Prostate gland (tissue), 2 donors: Measurements from ENCODE around the gene LRRC4C.

Source experiments
- CTCF ChIP-seq, 4 experiments: fragments of 200-600 bp in 2 of 4; fragments of 450-650 bp in 2 of 4; sonication (generic) in 2 of 4; IDR thresholded peaks; 1 replicate in 3 of 4; 2 replicates in 1 of 4; pipeline ENCODE4 v1.5.1; 2016 to 2019; ENCODE audit warnings: antibody characterized with exemption in 4 of 4, mild to moderate bottlenecking in 2 of 4, moderate library complexity in 2 of 4
- POLR2A ChIP-seq: fragments of 450-650 bp; IDR thresholded peaks from one replicate; pipeline ENCODE4 v1.6.1; 2016; ENCODE audit warnings: antibody characterized with exemption, mild to moderate bottlenecking
- POLR2AphosphoS5 ChIP-seq: sonication (generic); formaldehyde crosslinking; IDR thresholded peaks from one replicate; pipeline ENCODE4 v1.6.1; 2017; ENCODE audit warnings: antibody characterized with exemption

DNA sequence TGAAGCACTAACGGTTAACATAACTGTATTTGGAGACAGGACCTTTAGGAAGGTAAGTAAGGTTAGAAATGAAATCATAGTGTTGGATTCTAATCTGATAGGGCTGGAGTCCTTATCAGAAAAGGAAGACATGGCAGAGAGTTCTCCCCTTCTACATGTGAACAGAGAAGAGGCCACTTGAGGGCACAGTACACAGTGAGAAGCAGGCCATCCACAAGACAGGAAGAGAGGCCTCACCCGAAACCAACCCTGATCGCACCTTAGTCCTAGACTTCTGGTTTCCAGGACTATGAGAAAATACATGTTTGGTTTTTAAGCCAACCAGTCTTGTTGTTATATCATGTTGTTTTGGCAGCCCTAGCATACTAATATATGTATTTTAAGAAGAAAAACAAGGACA lies 170.0 kb downstream of the LRRC4C start:
- no peak for TF ChIP-seq CTCF (IDR thresholded peaks at IDR 0.05)
- TF ChIP-seq POLR2A, result no peak
- no peak for TF ChIP-seq POLR2AphosphoS5
